Pulmonary artery endothelial cell (primary cell): ENCODE data around the gene CCDC85C. TPM values are rescaled to one million over a fixed set of nuclear protein-coding genes. Genes with fewer than 3 reads are reported as not detected.

ENCODE experiments used
- DNase-seq: peaks from one replicate; pipeline ENCODE4 v3.0.0-alpha.2; 2011; ENCODE audit warnings: low read depth, low spot score
- total RNA-seq: library from RNA; depleted of rRNA; stranded (reverse); fragments of >200 nt; gene quantifications from 2 replicates; pipeline ENCODE4 v1.2.3, GENCODE V29; 2014

CCDC85C gene
- total RNA-seq, 1 donor from 2014 or later = 16.5 TPM

DNA sequence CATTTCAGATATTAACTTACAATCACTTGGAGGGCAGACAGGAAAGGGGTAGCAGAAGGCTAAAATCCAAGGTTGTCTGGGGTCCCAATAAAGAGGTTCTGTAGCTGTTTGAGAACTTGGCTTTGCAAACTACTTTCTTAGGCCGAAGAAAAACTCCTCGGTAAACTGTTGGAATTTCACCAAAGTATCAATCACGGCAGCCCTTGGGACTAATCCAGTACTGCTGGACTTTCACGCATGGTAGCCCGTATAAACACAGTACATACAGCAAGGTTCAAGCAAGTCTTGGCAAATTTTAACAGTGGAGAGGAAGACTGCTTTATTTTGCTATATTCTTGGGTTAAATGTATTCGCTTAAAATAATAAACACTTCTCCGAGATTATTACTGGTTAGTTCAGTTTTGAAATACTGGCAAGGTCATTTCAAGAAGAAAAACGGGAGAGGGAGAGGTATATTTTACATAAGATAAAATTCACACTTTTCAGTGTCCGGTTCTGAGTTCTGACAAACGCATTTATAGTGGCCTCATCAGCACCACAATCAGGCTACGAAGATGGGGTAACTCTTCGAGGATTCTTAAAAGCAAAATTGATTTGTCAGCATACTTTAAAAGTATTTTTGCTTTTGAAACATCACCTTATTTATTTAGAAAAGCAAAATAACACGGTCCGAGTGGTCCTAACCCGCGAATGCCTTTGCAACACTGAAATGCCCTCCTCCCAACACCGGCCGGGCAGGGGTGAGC is 124.7 kb downstream of the CCDC85C start:
- DNase-seq = no peak

DNA sequence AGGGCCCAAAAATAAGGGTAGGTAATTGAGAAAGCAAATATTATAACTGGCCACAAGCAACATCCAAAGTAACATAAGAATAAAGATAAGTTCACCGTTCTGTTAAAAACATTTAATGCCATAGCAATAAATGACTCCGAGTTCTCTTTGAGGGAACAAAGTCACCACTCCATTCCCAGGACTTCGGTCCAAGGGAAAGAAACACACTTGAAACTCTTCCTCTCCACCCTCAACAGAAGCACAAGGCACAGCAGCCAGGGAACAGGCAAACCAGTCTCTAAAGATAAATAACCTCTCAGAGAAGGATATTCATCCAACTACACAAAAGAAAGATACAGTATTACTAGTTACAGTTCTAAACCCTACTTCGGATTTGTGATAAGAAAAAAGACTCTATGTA is 125.9 kb downstream of the CCDC85C start:
- no peak for DNase-seq

GRCh38 chr14:99476864-99477263 is 127.1 kb downstream of the CCDC85C start:
- DNase-seq = no peak

GRCh38 chr14:99475660-99476059 is 128.3 kb downstream of the CCDC85C start:
- no peak for DNase-seq

DNA sequence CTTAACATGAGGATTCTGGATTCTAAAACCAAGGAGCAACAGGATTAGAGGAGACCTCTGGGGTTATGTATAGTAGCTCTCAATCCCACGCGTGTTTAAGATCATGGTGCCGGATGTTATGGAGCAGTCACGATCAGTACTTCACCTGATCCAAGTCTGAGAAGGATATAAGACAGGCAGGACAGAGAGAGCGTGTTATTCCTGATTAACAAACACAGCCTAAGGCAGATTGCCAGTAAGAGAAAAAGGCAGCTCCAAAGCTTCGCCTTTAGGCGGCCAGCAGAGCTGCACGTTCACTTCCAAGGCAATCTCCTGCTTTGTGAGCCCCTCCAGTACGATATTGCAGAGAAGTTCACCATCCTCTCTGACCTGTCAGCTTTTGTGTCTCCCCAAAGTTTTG is 128.8 kb downstream of the CCDC85C start:
- no peak for DNase-seq

DNA sequence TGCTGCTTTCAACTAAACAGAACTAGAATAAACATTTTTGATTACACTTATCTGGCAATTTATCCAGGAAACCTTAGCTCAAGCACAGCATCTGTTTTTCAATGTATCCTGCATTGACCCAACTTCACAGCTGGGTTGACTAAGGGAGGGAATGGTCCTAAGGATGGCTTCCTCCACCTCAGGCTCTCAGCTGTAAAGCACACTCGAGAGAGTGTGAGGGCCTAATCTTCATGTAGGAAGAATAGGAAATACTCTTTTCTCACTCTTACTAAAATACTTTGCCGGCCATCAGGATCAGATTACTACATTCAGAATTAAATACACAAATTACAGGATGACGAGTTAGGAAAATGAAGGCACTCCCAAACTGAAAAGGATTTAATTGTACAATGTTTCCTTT is 130.5 kb downstream of the CCDC85C start:
- DNase-seq = no peak

GRCh38 chr14:99472937-99473336 is 131.1 kb downstream of the CCDC85C start:
- DNase-seq = no peak

- DNase-seq = no peak
These were observed 132.3 kb downstream of the CCDC85C start for GRCh38 chr14:99471731-99472130.

- no peak for DNase-seq
These were observed 135.0 kb downstream of the CCDC85C start for GRCh38 chr14:99468836-99469592.

GRCh38 chr14:99468081-99468480 is 135.9 kb downstream of the CCDC85C start:
- no peak for DNase-seq

DNA sequence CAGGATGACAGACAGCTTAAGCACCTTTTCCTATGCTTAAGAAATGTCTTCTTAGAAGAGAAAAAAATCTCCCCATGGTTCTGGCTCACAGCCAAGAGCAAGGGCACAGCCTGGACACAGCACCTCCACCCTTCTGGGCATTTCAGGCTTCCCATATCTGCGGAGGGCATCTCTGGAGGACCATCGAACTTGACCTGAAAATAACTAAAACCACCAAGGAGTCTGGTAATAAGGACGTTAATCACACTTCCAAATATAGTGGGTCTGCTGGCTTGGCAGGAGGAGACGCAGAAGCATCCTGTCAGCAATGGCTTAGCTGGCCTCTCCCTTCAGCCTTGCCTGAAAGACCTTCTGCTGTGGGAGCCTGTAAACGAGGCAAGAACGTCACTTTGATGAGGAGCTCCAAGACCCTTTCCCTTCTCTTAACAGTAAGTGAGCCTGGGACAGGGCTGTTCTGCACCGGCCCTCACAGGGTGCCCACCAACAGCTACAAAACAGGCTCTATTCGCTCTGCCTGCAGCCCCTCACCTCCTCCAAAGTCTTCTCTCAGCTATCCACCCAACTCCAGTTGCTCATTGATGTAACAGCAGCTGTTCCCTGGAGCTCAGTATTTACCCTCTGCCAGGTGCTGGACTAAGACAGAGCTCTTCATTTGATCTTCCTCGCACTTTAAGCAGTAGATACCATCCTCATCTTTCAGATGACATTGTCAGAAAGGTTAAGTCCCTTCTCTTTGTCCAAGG is 136.5 kb downstream of the CCDC85C start:
- DNase-seq = no peak

GRCh38 chr14:99466758-99467157 is 137.2 kb downstream of the CCDC85C start:
- no peak for DNase-seq

DNA sequence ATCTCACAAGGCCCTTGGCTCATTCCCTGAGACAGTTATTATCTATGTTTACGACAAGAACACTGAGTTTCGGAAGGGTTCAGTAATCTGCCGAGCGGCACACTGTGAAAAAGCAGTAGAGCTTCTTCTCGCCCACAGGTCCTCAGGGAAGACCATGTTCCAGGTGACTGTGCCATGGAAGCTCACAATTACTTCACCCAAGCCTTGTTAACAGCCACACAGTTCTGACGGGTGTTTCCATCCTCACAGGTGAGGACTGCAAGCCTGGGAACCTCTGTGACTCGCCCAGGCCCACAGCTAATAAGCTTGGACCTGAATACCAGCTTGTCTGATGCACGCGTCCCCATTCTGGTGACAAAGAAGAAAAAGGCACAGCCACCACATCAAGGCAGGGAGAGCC is 138.7 kb downstream of the CCDC85C start:
- no peak for DNase-seq

DNA sequence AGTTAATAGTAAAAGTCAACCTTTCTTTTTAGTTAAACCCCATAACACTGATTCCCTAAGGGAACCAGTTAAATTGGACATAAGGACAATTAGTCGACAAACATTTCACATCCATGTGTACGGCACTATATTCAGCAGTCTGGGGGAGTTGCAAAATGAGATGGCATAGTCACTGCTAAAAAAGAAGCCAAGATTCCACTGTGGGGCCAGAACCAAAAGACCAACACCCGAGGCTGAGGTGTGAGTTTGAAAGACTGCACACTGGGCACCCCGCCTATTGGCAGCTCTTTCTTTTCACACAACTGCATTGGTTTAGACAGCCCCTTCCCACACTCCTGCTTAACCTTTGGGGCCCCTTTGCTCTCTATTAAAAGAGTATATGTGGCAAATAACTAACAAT is 140.0 kb downstream of the CCDC85C start:
- DNase-seq = no peak

DNA sequence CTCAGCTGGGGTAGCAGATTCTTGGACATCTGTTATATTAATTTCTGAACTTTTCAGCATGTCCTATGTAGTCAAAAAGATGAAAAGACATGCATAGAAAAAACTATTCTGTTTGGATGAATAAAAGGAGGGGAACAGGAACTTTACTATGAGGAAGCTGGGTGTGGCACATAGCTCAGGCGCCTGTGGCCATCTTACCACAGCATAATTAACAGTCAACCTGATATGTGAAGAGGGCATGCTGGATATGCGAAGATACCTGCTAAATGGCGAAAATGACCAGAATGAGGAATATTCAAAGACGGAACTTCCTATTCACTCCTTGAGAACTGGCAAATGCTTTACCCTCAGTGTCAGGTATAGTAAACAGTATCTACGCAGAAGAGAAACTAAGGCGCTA is 141.8 kb downstream of the CCDC85C start:
- no peak for DNase-seq

DNA sequence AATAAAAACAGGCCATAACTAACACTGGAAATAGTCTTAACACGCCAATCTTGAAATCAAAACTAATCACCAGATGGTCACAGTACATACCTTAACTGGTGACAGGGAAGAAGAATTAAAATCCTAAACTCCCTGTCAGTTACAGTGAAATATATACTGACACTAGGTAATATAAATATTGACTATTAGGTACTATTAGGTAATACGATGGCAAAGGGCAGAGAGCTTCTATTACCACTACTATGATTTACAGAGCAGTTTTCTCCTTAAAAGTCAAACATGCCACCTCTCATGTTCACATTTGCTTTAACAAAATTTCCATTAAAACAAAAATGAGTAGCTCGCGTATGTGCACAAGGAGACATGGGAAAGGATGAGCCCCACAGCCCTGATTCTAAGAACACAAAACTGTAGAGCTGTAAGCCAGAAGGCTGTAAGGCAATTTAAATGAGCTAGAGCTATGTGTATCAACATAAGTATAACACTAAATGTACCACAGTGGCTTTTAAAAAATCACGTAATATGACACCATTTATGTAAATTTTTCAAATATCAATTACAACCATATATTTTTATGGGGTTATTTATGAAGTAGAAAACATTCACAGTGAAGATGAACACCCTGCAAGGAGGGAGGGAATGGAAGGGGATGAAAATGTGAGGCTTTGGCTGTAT is 142.5 kb downstream of the CCDC85C start:
- no peak for DNase-seq

- DNase-seq = no peak
These were observed 143.2 kb downstream of the CCDC85C start for GRCh38 chr14:99460793-99461192.

DNA sequence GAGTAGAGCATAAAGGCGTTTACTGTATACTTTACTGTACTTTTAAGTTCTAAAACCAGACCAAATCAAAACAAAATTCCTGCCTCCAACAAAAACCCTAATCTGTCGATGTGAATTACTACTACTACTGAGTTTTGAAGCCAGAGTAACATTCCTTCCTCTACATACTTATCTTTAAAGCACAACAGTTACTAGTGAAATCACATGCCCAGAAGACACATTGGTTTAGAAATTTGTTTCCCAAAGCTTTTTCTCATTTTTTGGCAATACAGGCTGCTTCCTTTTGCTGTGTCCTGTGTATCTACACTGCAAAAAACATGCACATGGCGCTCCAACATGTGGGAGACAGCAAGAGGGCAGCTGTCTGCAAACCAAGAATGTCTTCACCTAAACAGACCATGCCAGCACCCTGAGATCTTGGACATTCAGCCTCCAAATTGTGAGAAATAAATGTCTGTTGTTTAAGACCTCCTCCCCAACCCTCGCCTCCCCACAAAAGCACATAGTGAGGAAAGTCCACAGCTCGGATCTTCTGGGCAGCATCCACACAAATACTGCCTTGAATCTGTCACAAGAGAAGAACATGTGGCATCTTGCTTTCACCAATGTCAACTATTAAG is 144.4 kb downstream of the CCDC85C start:
- no peak for DNase-seq

GRCh38 chr14:99454246-99454645 is 149.8 kb downstream of the CCDC85C start:
- no peak for DNase-seq

DNA sequence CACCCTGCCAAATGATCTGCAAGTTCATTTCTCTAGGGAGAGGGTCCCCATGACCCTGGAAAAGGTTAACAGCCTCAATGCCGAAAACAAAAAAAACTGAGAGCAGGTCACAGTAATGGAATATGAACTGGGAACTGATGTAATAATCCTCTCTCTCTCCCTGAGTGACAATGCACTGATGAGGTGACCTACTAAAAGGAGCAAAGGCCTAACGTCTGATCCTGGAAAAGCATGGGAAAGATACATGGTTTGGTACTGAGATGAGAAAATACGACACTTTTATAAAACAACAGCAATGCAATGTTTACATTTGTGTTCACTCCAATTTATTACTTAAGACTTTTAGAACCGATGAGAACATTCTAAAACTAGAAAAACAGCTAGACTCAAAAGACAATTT is 151.0 kb downstream of the CCDC85C start:
- no peak for DNase-seq

DNA sequence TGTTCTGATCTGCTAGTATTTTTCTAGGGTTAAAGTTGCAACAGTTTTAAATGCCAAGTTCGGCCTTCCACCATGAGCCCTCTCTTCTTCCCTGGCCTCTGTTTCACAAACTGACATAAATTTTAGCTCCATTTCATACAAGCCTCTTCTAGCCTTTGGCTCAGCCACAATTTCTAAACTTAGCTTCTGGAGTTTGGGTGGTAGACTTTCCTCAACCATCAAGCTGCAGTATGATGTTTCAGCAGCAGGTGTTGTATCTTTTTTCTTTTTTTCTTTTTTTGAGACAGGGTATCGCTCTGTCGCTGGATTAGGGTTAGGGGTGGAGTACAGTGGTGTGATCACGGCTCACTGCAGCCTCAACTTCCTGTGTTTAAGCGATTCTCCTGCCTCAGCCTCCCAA is 152.8 kb downstream of the CCDC85C start:
- DNase-seq = no peak
